ENCODE measurements around the gene TOMM20L.
"Not testable (repeated sequence)": the region's sequence is repeated elsewhere in the genome, so short reads cannot be mapped to it uniquely, and the experiment has no call there.

Gene TOMM20L

GRCh38 chr14:58398895-58399294 is 3.2 kb downstream of the TOMM20L start:
- no peak overlapping the region for H3K4me3 ChIP-seq (ENCODE audit: low read depth, low read length)
- DNase-seq (ENCODE audit: low read depth), result no peak
- no peak for TF ChIP-seq CTCF (IDR thresholded peaks at IDR 0.05; ENCODE audit: control insufficient read depth, extremely low read depth, insufficient read depth)

GRCh38 chr14:58401587-58401986 is 5.9 kb downstream of the TOMM20L start:
- DNase-seq (ENCODE audit: low read depth), result no peak
- TF ChIP-seq CTCF (IDR thresholded peaks at IDR 0.05; ENCODE audit: control insufficient read depth, extremely low read depth, insufficient read depth), result peak; percentile 42; the same call in 1 of the 2 replicates
- no peak overlapping the region for H3K4me3 ChIP-seq (ENCODE audit: low read depth, low read length)

GRCh38 chr14:58408681-58409215 is 13.0 kb downstream of the TOMM20L start:
- DNase-seq (ENCODE audit: low read depth), result no peak
- no peak for TF ChIP-seq CTCF (IDR thresholded peaks at IDR 0.05; ENCODE audit: control insufficient read depth, extremely low read depth, insufficient read depth)
- H3K4me3 ChIP-seq (ENCODE audit: low read depth, low read length), result no peak overlapping the region

GRCh38 chr14:58414845-58415244 is 19.1 kb downstream of the TOMM20L start:
- no peak overlapping the region for H3K4me3 ChIP-seq (ENCODE audit: low read depth, low read length)
- no peak for DNase-seq (ENCODE audit: low read depth)
- no peak for TF ChIP-seq CTCF (IDR thresholded peaks at IDR 0.05; ENCODE audit: control insufficient read depth, extremely low read depth, insufficient read depth)

- no peak overlapping the region for H3K4me3 ChIP-seq (ENCODE audit: low read depth, low read length)
- no peak for TF ChIP-seq CTCF (IDR thresholded peaks at IDR 0.05; ENCODE audit: control insufficient read depth, extremely low read depth, insufficient read depth)
- no peak for DNase-seq (ENCODE audit: low read depth)
These were observed 20.2 kb downstream of the TOMM20L start for GRCh38 chr14:58415636-58416547.

- not testable (repeated sequence) for DNase-seq (ENCODE audit: low read depth); H3K4me3 ChIP-seq (ENCODE audit: low read depth, low read length)
These were observed 21.2 kb downstream of the TOMM20L start for GRCh38 chr14:58416934-58417333.

GRCh38 chr14:58426670-58427280 is 31.0 kb downstream of the TOMM20L start:
- DNase-seq (ENCODE audit: low read depth), result peak; percentile 35
- peak overlapping the region; percentile 95 for H3K4me3 ChIP-seq (ENCODE audit: low read depth, low read length)
- TF ChIP-seq CTCF (IDR thresholded peaks at IDR 0.05; ENCODE audit: control insufficient read depth, extremely low read depth, insufficient read depth), result no peak

All from LNCaP clone FGC (cell line).